ENCODE results near the gene POR.

POR gene

DNA sequence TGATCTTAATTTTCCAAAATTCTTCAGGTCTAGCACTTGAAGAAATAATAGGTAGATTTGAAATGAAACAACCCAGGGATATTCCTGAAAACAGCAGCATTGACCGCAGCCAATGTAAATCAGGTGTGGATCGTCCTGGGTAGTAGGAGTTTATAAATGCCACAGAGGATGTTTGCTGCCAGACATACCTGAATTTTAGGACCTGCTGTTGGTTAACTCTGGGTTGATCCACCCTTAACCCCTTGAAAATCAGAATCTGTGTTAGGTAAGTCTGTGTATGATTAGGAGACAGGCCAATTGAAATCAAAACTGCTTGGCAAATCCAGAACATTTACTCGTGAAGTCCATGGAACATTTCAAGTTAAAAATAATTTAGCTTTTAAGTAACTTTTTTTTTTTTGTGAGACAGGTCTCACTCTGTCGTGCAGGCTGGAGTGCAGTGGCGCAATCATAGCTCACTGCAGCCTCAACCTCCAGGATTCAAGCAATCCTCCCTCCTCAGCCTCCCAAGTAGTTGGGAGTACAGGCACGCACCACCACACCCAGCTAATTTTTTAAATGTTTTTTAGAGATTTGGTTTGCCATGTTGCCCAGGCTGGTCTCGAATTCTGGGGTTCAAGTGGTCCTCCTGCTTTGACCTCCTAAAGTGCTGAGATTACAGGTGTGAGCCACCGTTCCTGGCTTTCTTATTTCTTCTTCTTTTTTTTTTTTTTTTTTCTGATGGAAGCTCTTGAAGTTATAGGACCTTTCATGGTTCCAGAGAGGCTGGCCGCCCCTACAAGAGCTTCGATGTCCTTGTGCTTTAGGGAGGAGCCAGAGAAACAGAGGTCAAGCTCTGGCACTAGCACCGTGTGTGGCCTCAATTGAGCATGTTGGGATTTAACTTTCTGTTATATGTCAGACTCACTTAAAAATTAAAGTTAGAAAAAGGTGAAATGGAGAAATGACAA, 2.0 kb downstream of the POR start:
- no peak for DNase-seq (ENCODE audit: low read depth)

DNA sequence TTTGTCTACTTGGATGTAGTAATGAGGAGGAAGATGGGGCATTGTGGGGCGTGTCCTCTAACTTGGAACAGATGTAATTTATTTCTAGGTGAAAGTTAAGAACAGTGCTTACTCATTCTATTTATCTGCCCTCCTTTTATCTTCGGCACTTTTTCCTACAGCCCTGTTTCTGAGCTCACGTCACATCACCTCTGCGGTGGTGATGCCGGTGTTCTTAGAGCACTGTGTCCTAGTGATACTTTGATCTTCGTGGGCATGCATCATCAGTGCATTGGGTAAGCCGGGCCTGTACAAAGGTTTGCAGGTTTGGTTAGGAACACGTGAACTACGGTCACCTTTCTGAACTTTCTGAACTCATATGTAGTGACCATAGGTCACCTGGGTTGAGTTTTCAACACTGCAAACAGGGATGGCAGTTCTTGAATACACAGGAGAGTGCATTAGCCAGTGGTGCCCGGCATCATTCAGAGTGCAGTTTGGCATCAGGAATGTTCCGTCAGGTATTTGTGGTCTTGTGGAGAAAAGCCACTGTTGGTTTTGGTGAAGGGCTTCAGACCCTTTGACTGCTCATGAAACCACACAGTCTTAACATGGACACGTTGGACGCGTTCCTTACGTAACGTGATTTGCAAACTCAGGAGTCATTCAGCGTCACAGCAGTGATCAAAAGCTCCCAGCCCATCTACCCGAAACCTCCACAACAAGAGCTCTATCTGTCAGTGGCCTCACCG, 5.6 kb downstream of the POR start:
- no peak for DNase-seq (ENCODE audit: low read depth)

DNA sequence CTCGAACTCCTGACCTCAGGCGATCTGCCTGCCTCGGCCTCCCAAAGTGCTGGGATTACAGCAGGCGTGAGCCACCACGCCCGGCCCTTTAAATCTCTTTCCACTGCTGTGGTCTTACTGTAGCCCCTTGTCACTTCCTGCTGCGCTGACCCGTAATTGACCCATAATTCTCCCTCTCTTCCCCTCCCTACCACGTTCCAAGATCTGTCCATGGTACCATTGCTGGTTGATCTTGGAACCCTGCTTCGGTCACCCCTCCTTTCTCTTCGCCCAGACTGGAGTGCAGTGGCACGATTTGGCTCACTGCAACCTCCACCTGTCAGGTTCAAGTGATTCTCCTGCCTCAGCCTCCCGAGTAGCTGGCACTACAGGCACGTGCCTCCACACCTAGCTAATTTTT, 6.5 kb downstream of the POR start:
- DNase-seq (ENCODE audit: low read depth) = no peak

DNA sequence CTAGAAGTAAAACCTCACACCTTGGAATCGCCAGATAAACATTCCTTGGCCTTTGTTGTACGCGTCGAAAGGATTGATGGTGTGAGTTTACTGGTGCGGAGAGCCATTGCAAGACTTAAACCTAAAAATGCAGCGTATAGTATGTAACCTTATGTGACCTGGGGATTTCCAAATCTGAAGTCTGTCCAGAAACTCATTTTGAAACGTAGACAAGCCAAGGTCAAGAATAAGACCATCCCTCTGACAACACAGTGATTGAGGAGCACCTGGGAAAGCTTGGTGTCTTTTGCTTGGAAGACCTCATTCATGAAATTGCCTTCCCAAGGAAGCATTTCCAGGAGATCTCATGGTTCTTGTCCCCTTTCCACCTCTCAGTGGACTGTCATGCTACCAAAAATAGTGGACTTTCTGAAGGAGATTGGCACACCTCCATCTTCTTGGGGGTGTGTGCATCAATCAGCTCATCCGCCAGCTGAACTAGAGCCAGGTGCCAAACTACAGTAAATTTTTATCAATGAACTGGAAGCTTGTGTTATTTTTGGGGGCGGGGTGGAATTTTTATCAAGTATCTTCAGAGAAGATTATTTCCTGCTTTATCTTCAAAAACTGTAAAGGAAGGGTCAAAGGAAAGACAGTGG, 8.1 kb downstream of the POR start:
- DNase-seq (ENCODE audit: low read depth) = no peak

DNA sequence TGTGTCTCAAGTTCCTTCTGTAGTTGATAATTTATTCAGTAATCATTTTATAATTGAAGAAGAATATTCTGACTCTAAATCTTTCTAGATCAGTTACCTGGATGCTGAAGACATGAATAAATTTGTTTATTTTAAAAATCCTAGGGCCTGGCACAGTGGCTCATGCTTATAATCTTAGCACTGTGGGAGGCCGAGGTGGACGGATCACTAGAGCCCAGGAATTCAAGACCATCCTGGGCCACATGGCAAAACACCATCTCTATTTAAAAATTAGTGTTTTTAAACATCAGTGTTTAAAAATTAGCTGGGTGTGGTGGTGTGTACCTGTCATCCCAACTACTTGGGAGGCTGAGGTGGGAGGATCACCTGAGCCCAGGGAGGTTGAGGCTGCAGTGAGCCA, 9.3 kb downstream of the POR start:
- DNase-seq (ENCODE audit: low read depth) = no peak

DNA sequence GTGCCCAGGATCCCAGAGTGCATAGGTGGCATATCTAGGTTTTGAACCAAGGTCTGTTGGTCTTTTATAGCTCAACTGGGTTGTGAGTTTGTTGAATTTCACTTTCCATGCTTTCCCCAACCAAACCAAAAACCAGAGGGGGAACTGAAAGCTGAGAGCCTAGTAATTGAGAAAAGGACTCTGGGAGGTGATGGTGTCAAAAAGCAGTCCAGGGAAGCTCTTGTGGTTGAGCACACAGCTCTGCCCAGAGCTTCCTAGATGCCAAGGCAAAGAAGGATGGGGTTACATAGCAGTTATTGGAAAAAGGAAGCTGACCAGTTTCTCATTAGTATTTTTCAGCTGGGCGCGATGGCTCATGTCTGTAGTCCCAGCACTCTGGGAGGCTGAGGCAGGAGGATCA, 9.9 kb downstream of the POR start:
- DNase-seq (ENCODE audit: low read depth) = no peak

DNA sequence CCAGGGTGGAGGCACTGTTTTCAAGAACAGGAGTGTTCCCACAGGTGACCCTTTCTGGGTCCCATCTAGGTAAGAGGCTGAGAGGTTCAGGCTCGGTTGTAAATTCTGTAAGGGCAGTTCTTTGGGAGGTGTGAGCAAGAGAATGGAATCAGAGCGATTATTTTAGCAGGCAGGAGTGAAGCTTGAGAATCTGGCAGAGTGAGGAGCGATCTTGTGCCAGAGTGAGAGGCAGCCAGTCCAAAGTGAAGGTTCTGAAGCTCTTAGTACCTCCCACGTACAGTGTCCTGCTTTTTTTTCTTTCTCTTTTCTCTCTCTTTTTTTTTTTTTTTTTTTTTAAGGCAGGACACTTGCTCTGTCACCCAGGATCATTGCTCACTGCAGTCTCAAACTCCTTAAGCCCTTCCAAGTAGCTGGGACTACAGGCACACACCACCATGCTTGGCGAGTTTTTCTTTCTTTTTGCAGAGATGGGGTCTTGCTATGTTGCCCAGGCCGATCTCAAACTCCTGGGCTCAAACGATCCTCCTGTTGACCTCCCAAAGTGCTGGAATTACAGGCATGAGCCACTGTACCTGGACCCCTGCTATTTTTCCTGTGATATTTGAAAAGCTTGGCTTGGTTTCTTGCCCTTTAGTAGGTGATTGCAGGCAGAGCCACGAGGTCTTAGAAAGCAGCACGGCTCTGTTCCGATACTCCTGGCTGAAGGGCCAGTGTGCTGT, 10.9 kb downstream of the POR start:
- no peak for DNase-seq (ENCODE audit: low read depth)

DNA sequence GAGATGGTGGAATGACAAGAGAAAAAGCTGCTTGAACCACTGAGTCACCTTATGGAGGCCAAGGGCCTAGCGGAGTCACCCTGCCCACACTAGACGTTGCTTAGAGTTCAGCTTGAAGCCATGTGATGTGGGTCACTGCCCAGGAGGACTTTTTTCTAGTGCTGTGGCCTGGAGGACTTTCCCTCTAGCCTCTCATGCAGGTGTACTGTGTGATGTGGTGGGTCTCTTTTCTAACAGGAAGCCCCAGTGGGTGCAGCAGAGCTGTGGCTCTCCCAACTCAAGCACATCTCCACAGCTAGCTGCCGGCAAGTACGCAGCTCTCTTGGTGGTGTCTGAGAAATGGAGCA, 13.6 kb downstream of the POR start:
- peak; percentile 12 for DNase-seq (ENCODE audit: low read depth)

DNA sequence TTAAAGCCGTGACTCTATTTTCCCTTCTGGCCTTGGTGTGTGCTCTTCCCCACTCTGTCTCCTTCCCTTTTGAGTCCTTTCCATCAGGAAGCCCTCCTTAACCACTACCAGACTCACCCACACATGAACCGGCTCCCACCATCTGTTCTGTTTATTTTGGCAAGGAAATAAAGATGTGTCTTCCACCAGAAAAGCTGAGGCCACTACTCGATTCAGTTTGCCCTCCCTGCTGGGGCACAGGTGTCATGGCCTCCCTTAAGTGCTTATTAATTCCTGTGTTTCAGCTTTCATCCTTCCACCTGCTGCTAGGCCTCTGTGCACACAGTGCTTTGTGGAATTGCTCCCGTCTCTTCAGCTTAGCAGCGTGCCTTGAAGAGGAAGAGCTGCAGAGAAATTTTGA, 16.7 kb downstream of the POR start:
- no peak for DNase-seq (ENCODE audit: low read depth)

DNA sequence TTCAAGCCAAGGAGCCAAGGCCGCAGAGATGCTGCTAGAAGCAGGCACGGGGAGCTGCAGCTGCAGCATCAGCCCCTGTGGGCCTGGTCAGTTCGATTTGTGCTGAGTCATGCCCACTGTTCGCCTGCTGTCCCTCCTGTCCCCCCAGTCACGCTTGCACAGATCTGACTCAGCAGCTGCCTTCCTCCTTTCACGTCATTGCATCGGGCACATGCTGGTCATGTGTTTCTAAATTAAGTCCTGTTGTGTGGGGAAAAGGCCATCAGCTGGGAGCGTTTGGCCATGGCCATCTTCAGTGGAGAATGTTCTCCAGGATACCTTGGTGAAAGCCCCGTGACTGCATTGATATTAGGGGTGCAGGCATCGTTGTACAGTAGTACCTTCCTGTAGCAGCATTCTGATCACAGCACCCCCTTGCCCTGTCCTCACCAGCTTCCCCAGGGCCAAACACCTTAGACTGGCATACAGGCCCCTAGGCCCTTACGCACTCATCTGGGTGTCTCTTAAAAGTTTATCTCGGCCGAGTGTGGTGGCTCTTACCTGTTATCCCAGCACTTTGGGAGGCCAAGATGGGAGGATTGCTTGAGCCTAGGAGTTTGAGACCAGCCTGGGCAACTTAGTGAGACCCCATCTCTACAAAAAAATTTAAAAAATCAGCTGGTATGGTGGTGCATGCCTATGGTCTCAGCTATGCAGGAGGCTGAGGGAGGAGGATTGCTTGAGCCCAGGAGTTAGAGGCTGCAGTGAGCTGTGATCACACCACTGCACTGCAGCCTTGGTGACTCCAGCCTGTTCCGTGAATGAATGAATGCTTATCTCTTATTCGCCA, 23.2 kb downstream of the POR start:
- no peak for DNase-seq (ENCODE audit: low read depth)

DNA sequence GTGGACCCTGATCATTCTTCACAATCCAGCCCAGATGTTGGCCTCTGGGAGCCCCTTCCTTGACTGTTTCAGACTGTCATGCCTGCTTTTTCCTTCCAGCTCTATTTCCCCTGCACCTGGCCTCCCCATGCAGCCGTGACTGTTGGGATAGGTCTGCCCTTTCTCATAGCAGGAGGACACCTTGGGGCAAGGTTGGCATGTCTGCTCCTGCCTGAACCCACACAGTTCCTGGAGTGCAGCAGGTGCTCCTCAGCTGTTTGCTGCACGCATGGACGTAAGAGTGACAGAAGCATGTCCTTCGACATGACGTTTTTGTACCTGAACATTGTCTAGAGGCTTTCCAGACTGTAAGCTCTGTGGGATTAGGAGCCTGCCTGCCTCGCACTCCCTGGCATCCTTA, 24.0 kb downstream of the POR start:
- DNase-seq (ENCODE audit: low read depth) = no peak

DNA sequence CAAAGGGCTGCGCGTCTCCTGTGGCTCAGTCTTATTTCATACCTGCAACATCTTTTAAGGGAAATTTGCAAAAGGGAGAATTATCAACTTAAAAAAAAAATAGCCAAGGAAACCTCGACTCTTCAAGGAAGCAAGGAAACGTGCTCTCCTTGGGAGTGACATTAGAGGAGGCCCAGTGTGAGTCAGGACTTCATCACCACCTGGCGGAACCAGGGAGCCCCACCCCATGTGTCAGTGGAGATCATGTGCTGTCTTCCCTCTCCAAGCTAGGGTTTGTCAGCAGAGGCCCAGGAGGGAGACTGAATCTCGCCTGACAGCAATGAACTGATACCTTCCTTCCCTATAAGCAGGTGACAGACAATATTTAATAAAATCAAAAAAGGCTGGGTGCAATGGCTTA, 28.9 kb downstream of the POR start:
- DNase-seq (ENCODE audit: low read depth) = no peak

DNA sequence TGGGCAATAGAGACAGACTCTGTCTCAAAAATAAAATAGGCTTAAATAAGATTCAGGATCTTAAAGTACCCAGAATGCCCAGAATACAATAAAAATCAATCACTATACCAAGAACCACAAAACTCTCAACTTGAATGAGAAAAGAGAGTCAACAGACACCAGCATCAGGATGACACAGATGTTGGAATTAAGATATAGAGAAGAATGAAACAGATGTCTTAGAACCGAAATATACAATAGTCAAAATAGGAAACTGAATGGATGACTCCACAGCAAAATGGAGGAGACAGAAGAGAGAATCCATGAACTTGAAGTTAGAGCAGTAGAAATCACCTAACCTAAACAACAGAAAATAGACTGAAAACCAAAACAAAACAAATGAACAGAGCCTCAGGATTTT, 29.6 kb downstream of the POR start:
- no peak for DNase-seq (ENCODE audit: low read depth)

DNA sequence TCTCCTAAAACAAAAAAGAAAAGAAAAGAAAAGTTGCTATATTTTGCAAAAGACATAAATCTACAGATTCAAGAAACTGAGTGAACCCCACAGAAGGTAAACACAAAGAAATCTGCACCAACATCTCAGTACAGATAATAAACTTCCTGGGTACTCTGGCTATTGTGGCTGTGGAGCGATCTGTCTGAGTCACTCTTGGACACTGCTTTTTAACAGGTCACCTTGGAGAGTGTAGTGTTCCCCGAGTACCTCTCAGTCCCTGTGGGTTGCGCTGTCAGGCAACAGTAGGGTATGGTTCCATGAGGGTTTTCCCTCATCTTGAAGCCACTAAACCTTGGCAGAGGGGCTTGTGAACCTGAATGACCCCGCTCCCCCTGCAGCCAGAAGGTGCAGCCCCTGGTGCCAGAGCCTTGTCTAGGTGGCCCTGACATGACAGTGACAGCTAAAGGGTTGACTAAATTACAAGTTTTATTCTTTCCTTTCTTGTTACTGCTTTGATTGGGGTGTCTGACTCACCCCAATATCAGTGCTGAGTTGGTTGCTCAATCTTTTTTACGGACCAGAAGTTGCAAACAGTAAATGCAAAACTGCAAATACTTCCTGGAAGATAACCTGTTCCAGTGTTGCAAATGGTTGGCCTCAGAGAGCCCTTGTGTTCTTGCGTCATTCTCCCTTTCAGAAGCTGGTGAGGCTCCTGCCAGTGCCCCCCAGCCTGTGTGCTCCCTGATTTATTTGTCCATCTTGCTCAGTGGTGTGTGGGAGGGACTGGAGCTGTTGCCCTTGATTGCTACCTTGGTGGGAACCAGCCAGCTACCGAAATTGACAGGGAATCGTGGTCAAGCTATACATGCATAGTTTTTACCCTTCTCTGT, 30.6 kb downstream of the POR start:
- DNase-seq (ENCODE audit: low read depth) = no peak

DNA sequence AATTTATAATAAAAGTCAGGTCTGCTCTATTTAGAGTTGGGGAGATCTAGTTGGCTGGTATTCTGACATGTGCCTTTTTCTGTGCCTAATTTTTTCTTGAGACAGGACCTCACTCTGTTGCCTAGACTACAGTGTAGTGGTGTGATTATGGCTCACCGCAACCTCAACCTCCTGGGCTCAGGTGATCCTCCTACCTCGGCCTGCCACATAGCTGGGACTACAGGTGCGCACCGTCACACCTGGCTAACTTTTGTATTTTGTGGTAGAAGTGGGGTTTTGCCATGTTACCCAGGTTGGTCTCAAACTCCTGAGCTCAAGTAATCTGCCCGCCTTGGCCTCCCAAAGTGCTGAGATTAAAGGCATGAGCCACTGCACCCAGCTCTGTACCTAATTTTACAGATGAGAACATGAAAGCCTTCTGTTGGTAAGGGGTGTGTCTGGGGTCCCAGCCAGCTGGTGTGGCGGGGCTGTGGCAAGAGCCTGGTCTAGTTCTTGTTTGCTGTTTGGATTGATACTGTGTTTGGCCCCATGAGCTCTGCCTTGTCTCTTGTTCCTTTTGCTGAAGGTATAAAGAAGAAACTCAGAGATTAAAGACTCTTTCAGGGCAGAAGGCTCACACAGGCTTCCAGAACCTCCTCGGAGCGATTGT, 31.4 kb downstream of the POR start:
- DNase-seq (ENCODE audit: low read depth) = no peak

DNA sequence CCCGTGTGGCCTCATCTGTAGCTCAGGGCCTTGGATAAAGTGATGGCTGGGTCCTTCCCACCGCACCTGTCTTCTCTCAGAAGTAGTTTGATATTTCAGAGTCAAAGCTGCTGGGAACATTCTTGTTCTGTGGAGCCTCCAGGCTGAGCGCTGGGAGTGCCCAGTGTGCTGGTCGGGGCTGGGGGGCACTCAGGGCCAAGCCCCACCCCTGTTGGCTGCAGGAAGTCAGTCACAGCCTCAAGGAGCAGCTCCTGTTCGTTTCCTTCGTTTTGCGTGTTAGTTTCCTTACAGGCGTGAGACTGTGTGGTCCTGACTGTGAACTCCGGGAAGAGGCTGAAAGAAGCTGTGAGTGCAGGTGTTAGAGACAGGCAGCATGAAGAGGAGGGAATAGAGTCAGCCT, 33.2 kb downstream of the POR start:
- no peak for DNase-seq (ENCODE audit: low read depth)

DNA sequence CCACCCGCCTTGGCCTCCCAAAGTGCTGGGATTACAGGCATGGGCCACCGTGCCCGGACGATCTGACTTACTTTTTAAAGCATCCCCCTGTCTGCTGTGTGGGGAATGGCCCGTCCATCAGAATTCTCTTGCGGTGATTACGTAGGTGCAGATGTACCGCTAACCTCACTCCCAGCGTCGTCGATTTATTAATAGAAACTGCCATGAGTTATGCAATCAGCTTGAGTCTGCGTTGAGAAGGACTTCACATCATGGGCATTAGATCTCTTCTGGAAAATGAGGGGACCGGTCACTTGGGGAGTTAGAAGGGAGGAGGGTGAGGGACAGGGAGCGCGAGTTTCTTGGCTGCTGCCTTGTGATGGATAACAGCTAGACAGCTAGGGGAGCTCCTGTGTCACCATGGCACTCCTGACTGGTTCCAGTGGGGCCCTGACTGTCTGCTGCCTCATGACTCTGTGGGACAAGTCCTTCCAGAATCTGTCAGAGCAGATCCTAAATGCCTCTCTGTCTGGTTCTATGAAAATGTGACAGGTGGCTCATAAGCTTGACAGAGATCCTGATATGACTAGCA, 35.2 kb downstream of the POR start:
- DNase-seq (ENCODE audit: low read depth) = no peak

DNA sequence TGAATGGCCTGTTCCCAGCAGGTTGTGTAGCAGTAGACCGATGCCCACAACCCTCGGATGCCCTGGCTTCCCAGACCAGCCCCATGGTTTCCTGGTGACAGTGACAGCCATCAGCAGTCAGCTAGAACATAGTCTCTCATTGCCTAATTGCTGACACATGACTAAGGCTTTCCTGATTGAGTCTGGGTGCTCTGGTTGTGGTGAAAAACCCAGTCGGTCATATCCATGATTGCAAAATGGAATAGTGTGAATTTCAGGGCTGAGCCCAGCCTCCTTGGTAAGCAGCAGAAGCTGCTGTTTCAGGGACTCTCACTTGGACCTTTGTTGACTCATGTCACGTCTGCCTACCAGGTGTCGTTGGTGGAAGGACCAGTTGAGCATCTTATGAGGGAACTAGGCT, 36.6 kb downstream of the POR start:
- DNase-seq (ENCODE audit: low read depth) = no peak

DNA sequence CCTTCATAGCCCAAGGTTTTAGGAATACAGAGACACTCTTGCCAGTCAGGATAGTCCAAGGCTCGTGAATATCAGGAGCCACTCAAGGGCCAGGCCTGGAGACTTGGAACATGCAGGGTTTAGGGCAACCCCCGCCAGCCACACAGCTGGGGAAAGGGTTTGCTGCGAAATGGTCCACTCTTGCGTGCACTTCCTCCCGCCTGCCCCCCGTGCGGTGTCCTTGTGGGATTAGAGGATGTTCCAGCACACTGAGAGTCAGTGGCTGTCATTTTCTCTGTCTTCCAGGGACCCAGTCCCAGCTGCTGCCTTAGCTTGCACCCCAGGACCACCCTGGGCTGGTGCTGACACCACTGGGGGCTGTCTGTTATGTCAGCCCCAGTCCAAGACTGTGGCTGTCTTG, 38.5 kb downstream of the POR start:
- no peak for DNase-seq (ENCODE audit: low read depth)

DNA sequence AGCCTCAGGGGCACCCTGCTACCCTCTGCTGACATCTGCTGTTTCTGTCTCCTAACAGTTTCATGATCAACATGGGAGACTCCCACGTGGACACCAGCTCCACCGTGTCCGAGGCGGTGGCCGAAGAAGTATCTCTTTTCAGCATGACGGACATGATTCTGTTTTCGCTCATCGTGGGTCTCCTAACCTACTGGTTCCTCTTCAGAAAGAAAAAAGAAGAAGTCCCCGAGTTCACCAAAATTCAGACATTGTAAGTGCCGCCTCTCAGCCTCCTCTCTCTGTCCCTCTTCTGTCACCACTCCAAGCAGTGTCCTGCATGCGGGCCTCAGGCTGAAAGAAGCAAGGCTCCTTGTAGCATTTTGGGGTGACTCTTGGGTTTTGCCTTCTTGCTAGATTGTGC, 39.0 kb downstream of the POR start:
- no peak for DNase-seq (ENCODE audit: low read depth)
